ENCODE data around the gene BABAM2.

DNA sequence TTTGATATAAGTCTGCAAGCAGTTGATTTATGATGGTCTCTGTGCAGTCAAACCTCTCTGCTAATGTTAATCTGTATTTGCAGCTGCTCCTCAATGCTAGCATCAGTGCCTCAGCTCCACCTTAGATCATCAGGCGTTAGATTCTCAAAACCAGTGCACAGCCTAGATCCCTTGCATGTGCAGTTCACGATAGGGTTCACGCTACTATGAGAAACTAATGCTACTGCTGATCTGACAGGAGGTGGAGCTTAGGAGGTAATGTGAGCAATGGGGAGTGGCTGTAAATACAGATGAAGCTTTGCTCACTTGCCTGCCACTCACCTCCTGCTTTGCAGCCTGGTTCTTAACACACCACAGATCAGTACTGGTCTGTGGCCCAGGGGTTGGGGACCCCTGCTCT, 18.7 kb upstream of the BABAM2 start:
- TF ChIP-seq BRCA1 (IDR thresholded peaks at IDR 0.05; ENCODE audit: low read depth, low read length) (no peak), MEF2B (IDR thresholded peaks at IDR 0.05; ENCODE audit: partially characterized antibody, poor library complexity, severe bottlenecking) (no peak), REST (IDR thresholded peaks at IDR 0.05; ENCODE audit: low read depth, low read length) (no peak), RAD21 (IDR thresholded peaks at IDR 0.05; ENCODE audit: insufficient read depth, low read depth, low read length) (no peak), CBX3 (IDR thresholded peaks at IDR 0.05; ENCODE audit: borderline replicate concordance, low read depth) (no peak), ZBED1 (IDR thresholded peaks at IDR 0.05; ENCODE audit: borderline replicate concordance) (no peak), POLR2A (IDR thresholded peaks at IDR 0.05; ENCODE audit: low read depth, low read length) (no peak), RCOR1 (conservative IDR thresholded peaks at IDR 0.05; ENCODE audit: low read depth, low read length) (no peak), FOS (IDR thresholded peaks at IDR 0.05; ENCODE audit: borderline replicate concordance, extremely low read depth, insufficient read length) (no peak)
- TF ChIP-seq, protein P1, sequence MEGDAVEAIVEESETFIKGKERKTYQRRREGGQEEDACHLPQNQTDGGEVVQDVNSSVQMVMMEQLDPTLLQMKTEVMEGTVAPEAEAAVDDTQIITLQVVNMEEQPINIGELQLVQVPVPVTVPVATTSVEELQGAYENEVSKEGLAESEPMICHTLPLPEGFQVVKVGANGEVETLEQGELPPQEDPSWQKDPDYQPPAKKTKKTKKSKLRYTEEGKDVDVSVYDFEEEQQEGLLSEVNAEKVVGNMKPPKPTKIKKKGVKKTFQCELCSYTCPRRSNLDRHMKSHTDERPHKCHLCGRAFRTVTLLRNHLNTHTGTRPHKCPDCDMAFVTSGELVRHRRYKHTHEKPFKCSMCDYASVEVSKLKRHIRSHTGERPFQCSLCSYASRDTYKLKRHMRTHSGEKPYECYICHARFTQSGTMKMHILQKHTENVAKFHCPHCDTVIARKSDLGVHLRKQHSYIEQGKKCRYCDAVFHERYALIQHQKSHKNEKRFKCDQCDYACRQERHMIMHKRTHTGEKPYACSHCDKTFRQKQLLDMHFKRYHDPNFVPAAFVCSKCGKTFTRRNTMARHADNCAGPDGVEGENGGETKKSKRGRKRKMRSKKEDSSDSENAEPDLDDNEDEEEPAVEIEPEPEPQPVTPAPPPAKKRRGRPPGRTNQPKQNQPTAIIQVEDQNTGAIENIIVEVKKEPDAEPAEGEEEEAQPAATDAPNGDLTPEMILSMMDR (IDR thresholded peaks at IDR 0.05 in 2 of 3, conservative IDR thresholded peaks at IDR 0.05 in 1 of 3; ENCODE audit: control insufficient read depth in 2 of 3, extremely low read depth in 1 of 3, insufficient read depth in 1 of 3, low read depth in 3 of 3, low read length in 3 of 3): no peak
- TF ChIP-seq, protein P2, sequence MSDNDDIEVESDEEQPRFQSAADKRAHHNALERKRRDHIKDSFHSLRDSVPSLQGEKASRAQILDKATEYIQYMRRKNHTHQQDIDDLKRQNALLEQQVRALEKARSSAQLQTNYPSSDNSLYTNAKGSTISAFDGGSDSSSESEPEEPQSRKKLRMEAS (IDR thresholded peaks at IDR 0.05; ENCODE audit: low read depth, low read length): no peak
